K562 (cell line): ENCODE results near the gene OR6K6.

ENCODE experiments used
- CHD1 ChIP-seq: fragments of 200-600 bp; sonication (generic); IDR thresholded peaks from one replicate; pipeline ENCODE4 v1.6.1; 2012; ENCODE audit warnings: mild to moderate bottlenecking, moderate library complexity, low read length, inconsistent platforms
- CTCF ChIP-seq, 3 experiments: IDR thresholded peaks in 2 of 3; conservative IDR thresholded peaks in 1 of 3; 2 replicates each; pipeline ENCODE4 v1.5.1; 2011 to 2012; ENCODE audit warnings: low read length in 3 of 3, mild to moderate bottlenecking in 3 of 3, control low read depth in 2 of 3, improper control_type of control experiment in 1 of 3, inconsistent platforms in 1 of 3, low read depth in 1 of 3, mixed read lengths in 1 of 3, moderate library complexity in 1 of 3; ENCODE audit not compliant: insufficient read depth in 2 of 3
- EP400 ChIP-seq: fragments of 450-650 bp; IDR thresholded peaks from 2 replicates; pipeline ENCODE4 v1.6.1; 2017; ENCODE audit warnings: antibody characterized with exemption, mild to moderate bottlenecking, moderate library complexity
- FOXA3 ChIP-seq, 2 experiments: fragments of 450-650 bp in 1 of 2; sonication (generic) in 1 of 2; formaldehyde crosslinking; IDR thresholded peaks in 1 of 2; conservative IDR thresholded peaks in 1 of 2; 2 replicates each; pipeline versions ENCODE4 v1.4.0 to v1.8.0; 2020 to 2022; ENCODE audit warnings: mild to moderate bottlenecking in 2 of 2, missing genetic modification reagents in 1 of 2
- MAX ChIP-seq: sonication (generic); formaldehyde crosslinking; IDR thresholded peaks from 2 replicates; pipeline ENCODE4 v1.9.0; 2022; ENCODE audit warnings: mild to moderate bottlenecking, missing genetic modification reagents
- MAZ ChIP-seq, 2 experiments: fragments of 450-650 bp in 1 of 2; sonication (generic) in 1 of 2; formaldehyde crosslinking; IDR thresholded peaks in 1 of 2; conservative IDR thresholded peaks in 1 of 2; 2 replicates each; pipeline versions ENCODE4 v1.4.0 to v1.5.0; 2020; ENCODE audit warnings: mild to moderate bottlenecking in 1 of 2, missing genetic modification reagents in 1 of 2
- POLR2A ChIP-seq: fragments of 450-650 bp; conservative IDR thresholded peaks from 2 replicates; pipeline ENCODE4 v1.6.1; 2016
- SMAD1 ChIP-seq: fragments of 150-350 bp; IDR thresholded peaks from 2 replicates; pipeline ENCODE4 v1.6.1; 2014; ENCODE audit warnings: low read length, low read depth; ENCODE audit not compliant: partially characterized antibody
- SRF ChIP-seq, 2 experiments: fragments of 250-450, 450-650 bp in 1 of 2; sonication (Bioruptor Pico) in 1 of 2; sonication (generic) in 1 of 2; formaldehyde crosslinking; IDR thresholded peaks; 2 replicates each; pipeline versions ENCODE4 v1.5.0 to v1.5.1; 2020 to 2022; ENCODE audit warnings: mild to moderate bottlenecking in 1 of 2, missing genetic modification reagents in 1 of 2
- ZFP36 ChIP-seq: fragments of 150-350 bp; IDR thresholded peaks from 2 replicates; pipeline ENCODE4 v1.6.1; 2018; ENCODE audit warnings: low read length, low read depth; ENCODE audit not compliant: partially characterized antibody

- TF ChIP-seq POLR2A, result no peak
- TF ChIP-seq CTCF (IDR thresholded peaks at IDR 0.05 in 2 of 3, conservative IDR thresholded peaks at IDR 0.05 in 1 of 3; ENCODE audit: insufficient read depth in 2 of 3, low read depth in 1 of 3, low read length in 3 of 3), result no peak
- TF ChIP-seq ZFP36, result no peak
- no peak for TF ChIP-seq SRF (CRISPR knock-in tag; IDR thresholded peaks at IDR 0.05)
- no peak for TF ChIP-seq EP400
- TF ChIP-seq MAX (CRISPR knock-in tag), result no peak
- TF ChIP-seq FOXA3 (CRISPR knock-in tag; conservative IDR thresholded peaks at IDR 0.05 in 1 of 2, IDR thresholded peaks at IDR 0.05 in 1 of 2), result no peak
- TF ChIP-seq MAZ (CRISPR knock-in tag; conservative IDR thresholded peaks at IDR 0.05 in 1 of 2, IDR thresholded peaks at IDR 0.05 in 1 of 2), result no peak
- no peak for TF ChIP-seq SMAD1
- TF ChIP-seq CHD1, result no peak
Observed at GRCh38 chr1:158735848-158736247, 18.7 kb upstream of the OR6K6 start.
